ENCODE measurements around the gene HS2ST1.

Gene HS2ST1

DNA sequence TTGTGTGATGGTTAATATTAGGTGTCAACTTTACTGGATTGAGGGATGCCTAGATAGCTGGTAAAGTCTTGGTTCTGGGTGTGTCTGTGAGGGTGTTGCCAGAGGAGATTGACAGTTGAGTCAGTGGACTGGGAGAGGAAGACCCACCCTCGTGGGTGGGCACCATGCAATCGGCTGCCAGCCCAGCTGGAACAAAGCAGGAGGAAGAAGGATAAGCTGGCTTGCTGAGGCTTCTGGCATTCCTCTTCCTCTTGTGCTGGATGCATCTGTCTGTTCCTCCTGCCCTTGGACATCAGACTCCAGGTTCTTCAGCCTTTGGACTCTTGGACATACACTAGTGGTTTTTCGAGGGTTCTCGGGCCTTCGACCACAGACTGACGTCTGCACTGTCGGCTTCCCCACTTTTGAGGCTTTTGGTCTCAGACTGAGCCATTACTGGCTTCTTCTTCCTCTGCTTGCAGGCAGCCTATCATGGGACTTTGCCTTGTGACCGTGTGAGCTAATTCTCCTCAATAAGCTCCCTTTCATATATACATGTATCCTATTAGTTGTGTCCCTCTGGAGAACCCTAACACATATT is 230.0 kb downstream of the HS2ST1 start:
- no peak for DNase-seq

DNA sequence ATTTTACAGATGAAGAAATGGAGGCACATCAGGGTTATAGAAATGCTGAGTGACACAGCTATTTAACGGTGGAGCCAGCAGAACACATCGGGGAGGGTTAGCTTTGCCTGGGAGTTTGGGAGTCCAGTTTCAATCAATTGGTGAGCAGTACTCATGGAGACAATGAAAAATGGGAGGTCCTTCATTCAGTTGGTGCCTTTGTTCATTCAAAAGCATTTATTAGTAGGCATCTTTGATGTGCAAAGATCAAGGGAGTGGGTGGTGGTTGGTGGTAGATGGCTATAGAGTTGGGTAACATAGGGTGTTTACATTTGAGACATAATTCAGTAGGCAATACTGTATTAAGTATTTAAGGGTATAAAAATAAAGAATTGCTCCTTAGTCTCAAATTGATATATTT is 230.5 kb downstream of the HS2ST1 start:
- DNase-seq: no peak

DNA sequence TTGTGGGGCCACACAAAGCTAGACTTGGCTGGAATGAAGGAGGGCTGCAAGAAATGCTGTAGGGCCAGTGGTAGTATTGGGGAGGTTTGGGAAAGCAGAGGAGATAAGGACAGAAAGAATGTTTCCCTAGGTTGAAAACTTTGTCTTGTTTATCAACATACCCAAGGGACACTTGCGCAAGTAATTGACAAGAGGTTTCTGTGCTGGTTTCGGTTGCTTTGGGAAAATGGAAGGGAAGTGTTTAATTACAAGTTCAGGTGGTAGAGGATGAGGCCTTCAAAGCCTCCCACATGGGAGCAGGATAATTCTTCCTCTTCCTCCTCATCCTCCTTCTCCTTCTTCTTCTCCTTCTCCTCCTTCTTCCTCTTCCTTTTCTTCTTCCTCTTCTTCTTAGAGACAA is 232.1 kb downstream of the HS2ST1 start:
- no peak for DNase-seq

DNA sequence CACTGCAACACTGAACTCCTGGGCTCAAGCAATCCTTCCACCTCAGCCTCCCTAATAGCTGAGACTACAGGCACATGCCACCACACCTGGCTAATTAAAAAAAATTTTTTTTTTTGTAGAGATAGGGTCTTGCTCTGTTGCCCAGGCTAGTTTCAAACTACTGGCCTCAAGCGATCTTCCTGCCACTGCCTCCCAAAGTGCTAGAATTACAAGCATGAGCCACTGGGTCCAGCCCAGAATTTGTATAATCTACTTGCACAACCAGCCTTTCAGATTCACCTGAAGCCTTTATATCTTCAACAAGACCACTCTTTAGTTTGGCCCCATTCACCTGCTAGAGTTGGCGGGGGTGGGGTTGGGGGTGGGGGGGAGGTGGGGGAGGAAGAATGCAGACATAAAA is 232.6 kb downstream of the HS2ST1 start:
- no peak for DNase-seq

DNA sequence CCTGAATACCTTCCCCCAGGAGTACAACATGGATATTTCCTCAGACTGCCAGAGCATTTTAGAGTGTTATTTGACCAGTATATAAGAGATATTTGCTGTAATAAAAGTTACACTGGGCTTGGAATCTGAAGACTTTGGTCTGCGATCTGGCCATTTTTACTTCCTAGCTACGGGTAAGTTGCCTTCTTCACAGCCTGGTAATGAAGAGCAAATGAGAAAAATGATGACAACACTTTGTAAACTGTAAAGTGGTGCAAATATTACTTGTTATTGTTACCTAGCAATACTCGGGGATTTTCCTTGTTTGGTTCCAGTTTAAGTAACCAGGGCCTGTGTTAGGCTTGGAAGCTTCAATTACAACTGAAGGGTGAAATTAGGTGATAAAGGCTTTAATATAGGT is 233.4 kb downstream of the HS2ST1 start:
- no peak for DNase-seq

DNA sequence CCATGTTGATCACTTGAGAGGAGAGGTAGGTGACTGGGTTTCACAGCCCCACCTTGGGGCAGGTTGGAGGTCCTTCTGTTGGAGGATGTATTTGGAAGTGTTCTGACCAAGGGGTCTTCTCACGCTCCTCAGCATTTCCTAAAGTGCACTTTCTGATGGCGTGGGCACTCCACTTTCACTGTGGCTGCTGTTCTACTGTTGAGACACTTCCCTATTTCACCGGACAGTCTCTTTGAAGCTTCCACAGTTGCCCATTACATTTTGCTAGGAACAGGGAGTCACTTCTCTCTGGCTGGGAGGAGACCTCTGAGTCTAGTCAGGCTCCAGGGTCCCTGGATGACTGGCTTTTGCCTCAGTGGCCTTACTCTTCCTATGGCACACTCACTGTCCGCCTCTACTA is 234.2 kb downstream of the HS2ST1 start:
- DNase-seq: peak; percentile 26

DNA sequence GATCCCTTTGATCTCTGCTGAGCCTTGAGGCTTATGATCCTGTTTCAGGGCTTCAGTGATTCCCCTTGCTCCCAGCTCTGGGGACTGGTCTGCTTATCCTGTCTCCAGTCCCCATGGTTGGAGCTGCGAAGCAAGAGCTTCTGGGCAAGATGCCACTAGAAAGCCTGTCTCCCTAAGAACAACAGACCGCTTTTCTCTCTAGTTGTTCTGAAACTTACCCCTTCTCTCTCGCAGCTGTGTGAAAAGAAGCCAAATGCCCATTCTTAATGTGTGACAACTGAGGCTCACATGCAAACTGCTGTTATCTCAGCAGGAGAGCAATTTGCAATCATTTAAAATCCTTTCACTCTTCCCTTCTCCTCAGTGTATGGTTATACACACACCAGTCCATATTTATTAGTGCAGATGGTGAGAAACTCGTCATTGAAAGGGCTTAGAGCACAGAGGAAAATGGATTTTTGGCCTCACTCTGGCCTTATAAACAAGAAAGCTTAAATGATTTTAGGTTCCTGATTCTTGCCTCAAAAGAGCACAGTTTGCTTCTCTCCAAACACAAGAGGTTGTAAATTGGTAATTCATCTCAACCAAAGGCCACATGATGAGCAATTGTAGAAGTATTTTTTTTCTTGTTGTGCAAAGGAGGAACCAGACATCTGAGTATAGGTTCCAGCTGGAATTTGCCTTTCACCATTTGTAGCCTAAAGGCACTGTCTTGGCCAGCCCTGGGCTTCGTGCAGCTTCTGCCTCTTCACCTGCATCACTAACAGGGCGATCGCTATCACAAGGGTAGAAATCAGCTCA is 235.0 kb downstream of the HS2ST1 start:
- peak; percentile 25 for DNase-seq

DNA sequence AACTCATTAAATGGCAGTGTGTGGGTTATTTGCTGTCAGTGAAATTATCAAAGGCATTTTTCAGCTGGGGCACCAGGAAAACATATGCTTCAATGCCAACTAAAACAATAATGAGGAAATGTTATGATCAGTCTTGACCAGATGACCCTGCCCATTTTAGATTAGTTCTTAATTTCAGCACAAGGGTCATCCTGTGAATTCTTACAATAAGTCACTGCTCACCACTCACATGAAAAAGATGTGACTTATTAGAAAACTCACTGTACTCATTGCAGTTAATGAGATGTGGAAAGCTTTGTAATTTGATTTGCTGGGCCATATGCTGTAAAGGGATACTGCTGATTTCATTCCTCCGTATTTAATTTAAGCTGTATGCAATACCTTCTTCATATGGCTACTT is 235.7 kb downstream of the HS2ST1 start:
- no peak for DNase-seq

DNA sequence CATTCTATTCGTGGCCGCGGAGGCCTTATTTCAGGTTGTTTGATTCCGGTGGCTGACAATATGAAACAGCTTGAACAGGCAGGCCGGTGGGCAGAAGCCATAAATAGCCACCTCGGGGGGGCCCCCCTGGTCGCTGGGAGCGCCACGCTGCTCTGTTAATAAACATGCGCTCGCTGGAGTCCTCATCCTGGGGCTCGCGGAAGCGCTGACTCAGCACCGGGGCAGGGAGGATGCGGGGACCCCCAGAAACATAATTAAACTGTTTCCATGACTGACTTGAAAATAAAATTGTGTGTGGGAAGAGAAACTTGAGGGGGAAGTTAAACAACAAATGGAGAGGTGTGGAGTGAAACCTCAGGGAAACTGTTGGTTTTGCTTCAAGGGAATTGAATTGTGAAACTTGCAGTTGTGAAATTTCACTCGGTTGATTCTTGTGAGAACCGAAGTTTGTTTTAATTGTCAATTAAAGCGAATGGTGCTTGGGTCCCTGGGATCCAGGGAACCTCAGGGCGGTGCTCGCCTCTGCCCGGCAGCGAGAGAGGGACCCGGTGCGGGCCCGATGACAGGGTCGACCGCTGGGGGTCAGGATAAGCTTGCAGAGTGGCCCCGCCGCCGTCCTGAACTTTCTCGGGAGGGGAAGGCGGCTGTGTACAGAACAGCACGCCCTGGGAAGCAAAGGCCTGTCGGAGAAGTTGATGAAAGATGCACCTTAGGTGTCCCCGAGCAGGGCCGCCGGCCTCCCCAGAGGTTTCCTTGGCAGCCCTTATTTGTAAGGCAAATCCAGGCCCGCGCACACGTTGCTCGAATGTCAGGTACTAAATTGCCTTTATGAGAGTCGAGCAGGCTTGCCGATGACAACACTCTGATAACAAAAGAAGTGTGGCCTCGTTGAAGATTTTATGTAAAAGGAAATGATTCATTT is 237.3 kb downstream of the HS2ST1 start:
- peak; percentile 89 for DNase-seq

DNA sequence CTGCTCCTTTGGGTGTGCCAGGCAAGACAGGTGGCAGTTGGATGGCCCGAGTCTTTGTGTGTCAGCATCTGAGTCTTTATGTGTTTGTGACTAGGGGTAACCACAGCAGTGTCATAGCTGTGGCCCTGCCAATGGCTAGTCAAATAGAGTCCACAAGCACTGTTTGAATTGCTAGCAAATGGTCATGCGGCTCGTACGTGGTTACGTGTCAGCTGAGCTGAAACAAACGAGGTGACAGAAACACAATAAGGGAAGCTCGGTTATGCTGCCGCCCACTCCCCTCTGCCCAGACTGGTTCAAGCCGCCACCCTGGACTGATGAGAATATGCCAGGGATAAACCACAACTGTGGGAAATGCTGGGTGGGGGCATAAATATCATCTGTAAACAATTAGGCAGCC is 239.9 kb downstream of the HS2ST1 start:
- DNase-seq: peak; percentile 37

DNA sequence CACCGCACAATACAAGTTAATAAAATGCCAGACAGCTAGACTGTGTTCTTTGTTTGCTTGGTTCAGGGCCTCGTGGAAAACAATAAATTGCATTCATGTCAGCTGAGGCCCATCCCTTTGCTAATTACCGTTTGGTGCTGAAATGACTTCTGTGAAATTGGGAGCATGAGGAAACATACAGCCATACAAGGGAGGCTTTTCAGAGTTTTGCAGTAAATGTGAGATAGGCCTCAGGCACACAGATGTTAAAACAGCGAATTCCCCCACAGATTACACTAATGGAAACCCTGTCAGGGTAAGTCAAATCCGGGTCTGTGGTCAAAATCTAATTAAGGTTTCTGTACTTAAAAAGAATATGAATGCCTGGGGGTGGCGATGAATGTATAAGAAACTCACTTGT is 240.7 kb downstream of the HS2ST1 start:
- DNase-seq: no peak

DNA sequence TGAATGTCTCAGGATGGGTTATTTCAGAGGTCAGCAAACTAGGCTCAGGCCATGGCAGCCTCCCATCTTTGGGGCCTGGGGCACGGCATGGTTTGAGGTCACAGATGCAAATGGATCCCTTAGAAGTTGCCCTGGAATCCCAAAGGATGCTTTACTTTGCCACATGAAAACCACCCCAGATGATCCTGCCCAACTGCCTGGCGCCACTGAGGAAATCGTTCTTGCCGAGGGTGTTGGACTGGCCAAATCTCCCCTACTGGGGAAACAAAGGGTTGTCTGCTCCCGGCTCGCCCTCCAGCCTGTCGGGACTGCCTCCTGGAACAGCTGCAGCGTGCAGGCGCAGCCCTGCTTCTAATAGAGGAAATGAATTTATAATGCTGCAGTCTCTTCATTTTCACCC is 241.2 kb downstream of the HS2ST1 start:
- no peak for DNase-seq

DNA sequence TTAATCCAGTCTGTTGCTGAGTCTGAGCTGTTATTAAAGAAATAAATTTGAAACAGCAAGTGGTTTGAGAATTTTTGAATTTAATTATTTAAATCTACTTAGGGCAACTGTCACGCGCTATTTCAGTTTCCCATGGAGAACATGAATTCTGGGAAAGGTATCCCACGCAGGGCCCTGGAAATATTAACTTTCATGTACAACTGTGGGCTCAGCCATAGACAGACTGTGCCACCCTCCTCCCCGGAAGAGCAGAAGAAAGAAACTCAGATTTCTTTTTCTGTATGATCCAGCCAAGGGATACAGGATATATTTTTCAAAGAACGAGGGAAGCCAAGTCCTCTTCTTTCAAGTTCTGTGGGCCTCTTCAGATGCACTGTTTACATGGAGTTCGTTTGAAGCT is 241.7 kb downstream of the HS2ST1 start:
- DNase-seq: no peak

DNA sequence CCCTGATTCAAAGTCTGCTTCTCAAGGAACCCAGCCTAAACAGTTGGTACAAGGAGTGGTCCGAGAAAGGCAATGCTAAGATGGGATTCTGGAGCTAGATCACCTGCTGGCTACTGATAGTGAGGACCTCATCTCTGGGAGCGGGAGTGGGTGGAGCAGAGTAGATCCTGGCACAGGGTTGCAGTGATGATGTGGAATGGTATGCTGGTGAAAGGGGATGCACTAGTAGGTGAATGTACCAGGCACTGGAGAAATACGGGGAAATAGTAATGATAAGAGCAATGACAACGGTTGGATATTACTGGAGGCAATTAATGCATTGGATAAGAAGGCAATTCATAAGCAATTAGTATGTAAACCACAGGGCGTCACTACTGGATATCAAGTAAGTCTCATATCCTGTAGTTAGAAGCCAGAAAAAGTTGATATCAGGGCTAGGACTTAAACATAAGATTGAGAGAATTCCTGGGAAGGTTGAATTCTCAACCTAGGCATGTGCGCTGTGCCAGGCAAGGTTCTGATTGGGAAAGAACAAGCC is 245.0 kb downstream of the HS2ST1 start:
- no peak for DNase-seq
